Measurements from ENCODE around the gene ZNF544.

DNA sequence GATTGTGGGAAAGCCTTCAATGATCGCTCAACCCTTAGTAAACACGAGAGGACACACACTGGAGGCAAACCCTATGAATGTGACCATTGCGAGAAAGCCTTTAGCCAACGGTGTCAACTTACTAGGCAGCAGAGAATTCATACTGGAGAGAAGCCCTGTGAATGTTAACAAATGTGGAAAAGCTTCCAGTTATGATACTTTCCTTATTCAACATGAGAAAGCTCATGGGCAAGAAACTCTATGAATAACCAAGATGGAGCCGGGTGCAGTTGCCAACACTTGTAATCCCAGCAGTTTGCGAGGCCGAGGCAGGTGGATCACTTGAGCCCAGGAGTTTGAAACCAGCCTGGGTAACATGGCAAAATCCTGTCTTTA is 34.2 kb downstream of the ZNF544 start:
- no peak for TF ChIP-seq CTCF (IDR thresholded peaks at IDR 0.05 in 4 of 5, conservative IDR thresholded peaks at IDR 0.05 in 1 of 5)
- no peak for TF ChIP-seq POLR2A (IDR thresholded peaks at IDR 0.05)

All from gastrocnemius medialis (tissue), 4 donors.